NB4 (cell line): ENCODE results near the gene PPP1R12B.

Source experiments
- CTCF ChIP-seq: IDR thresholded peaks from one replicate; pipeline ENCODE4 v1.5.1; 2012; ENCODE audit warnings: low read depth, low read length
- POLR2A ChIP-seq: IDR thresholded peaks from 2 replicates; pipeline ENCODE4 v1.6.1; 2011; ENCODE audit warnings: mild to moderate bottlenecking; ENCODE audit not compliant: insufficient read length; ENCODE audit errors: extremely low read depth

GRCh38 chr1:202638019-202638700 is 289.7 kb downstream of the PPP1R12B start:
- TF ChIP-seq CTCF (no peak), POLR2A (no peak)
